ENCODE results near the gene EDC4.

EDC4 gene

GRCh38 chr16:67844497-67844896, 28.4 kb upstream of the EDC4 start:
- TF ChIP-seq CTCF (IDR thresholded peaks at IDR 0.05; ENCODE audit: low read depth, low read length) = no peak; the same call in 1 of the 2 replicates
- no peak for DNase-seq (ENCODE audit: extremely low read depth, low read depth)

GRCh38 chr16:67845291-67846062, 27.4 kb upstream of the EDC4 start:
- no peak for TF ChIP-seq CTCF (IDR thresholded peaks at IDR 0.05; ENCODE audit: low read depth, low read length)
- DNase-seq (ENCODE audit: extremely low read depth, low read depth) = no peak

- TF ChIP-seq CTCF (IDR thresholded peaks at IDR 0.05; ENCODE audit: low read depth, low read length) = no peak
- DNase-seq (ENCODE audit: extremely low read depth, low read depth) = no peak
Observed at GRCh38 chr16:67846063-67846319, 26.9 kb upstream of the EDC4 start.

- DNase-seq (ENCODE audit: extremely low read depth, low read depth) = peak; percentile 78
- no peak for TF ChIP-seq CTCF (IDR thresholded peaks at IDR 0.05; ENCODE audit: low read depth, low read length)
Observed at GRCh38 chr16:67846320-67847063, 26.4 kb upstream of the EDC4 start, which contains the start of gene NUTF2. NUTF2 (plus strand) TSS chr16:67846933; CDS start chr16:67865131, 18,198 bp downstream.

- TF ChIP-seq CTCF (IDR thresholded peaks at IDR 0.05; ENCODE audit: low read depth, low read length) = no peak
- DNase-seq (ENCODE audit: extremely low read depth, low read depth) = no peak
Observed at GRCh38 chr16:67847064-67847861, 25.6 kb upstream of the EDC4 start, which contains the start of gene CENPT. CENPT (minus strand) TSS chr16:67847693; CDS start chr16:67833859, 13,834 bp downstream.

GRCh38 chr16:67848118-67848517, 24.7 kb upstream of the EDC4 start:
- TF ChIP-seq CTCF (IDR thresholded peaks at IDR 0.05; ENCODE audit: low read depth, low read length) = no peak

More at GRCh38 chr16:67848118-67848517, 24.7 kb upstream of the EDC4 start:
- no peak for DNase-seq (ENCODE audit: extremely low read depth, low read depth)

Data from AG09319 (cell line).